ENCODE data around the gene CCK. TPM values are rescaled to one million over a fixed set of nuclear protein-coding genes. Genes with fewer than 3 reads are reported as not detected.

Gene CCK
- total RNA-seq, 1 donor from 2014 or later: not detected

DNA sequence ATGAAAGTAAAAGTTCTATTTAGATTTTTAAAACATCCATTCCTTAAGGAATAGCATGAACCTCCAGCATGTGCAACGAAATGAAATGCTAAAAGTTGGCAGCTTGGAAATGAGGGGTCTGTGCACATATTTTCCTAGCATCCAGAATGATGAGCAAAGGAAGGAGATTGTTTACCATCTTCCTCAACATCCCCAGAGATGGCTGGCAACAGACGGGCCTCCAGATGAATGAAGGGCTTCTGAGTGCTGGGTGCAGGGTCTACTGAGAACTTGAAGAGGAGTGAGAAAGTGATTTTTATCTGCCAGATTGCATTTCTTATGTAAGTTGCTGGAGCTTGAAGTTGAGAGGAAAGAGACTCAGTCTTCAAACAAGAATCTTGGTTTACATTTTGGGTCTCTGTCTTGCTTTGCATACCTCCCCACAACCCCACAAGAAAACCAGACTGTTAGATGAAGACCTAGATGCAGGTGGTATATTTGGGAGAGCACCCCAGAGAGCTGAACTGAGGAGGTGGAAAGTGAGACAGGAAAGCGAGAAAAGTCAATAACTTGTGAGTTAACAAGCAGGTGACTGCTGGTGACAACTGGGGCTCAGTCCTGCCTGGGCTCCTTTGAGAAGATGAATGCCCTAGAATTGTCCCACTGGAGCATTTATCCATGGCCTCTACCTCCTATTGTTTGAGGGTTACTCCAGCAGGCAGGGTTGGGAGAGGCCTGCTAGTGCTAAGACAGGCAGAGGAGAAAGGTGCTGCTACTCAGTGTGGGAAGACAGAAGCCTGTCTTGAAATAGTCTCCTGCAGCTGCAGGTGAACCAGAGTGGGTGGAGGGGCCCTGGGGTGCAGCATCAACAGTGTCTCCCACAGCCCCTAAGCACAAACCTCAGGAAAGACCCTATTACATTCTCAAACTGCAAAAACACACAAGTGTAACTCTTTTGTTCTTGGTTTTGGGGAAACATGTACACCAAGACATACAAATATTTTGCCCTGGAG is 10.5 kb upstream of the CCK start:
- H3K36me3 Mint-ChIP-seq (ENCODE audit: low read depth): no peaks in the 10 kb centered on the region
- DNase-seq (ENCODE audit: low spot score): no peak
- peaks cover 37% of the 10 kb centered on the region for H3K27me3 Mint-ChIP-seq (ENCODE audit: low read depth)
- H3K27ac Mint-ChIP-seq (ENCODE audit: unreplicated experiment): no peak overlapping the region
- TF ChIP-seq, protein P1, sequence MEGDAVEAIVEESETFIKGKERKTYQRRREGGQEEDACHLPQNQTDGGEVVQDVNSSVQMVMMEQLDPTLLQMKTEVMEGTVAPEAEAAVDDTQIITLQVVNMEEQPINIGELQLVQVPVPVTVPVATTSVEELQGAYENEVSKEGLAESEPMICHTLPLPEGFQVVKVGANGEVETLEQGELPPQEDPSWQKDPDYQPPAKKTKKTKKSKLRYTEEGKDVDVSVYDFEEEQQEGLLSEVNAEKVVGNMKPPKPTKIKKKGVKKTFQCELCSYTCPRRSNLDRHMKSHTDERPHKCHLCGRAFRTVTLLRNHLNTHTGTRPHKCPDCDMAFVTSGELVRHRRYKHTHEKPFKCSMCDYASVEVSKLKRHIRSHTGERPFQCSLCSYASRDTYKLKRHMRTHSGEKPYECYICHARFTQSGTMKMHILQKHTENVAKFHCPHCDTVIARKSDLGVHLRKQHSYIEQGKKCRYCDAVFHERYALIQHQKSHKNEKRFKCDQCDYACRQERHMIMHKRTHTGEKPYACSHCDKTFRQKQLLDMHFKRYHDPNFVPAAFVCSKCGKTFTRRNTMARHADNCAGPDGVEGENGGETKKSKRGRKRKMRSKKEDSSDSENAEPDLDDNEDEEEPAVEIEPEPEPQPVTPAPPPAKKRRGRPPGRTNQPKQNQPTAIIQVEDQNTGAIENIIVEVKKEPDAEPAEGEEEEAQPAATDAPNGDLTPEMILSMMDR (IDR thresholded peaks at IDR 0.05): no peak
- no peak overlapping the region for H3K4me3 Mint-ChIP-seq (ENCODE audit: unreplicated experiment)
- peaks cover 12% of the 10 kb centered on the region for H3K9me3 Mint-ChIP-seq (ENCODE audit: low read depth)
- H3K4me1 Mint-ChIP-seq (ENCODE audit: low read depth): no peaks in the 10 kb centered on the region

DNA sequence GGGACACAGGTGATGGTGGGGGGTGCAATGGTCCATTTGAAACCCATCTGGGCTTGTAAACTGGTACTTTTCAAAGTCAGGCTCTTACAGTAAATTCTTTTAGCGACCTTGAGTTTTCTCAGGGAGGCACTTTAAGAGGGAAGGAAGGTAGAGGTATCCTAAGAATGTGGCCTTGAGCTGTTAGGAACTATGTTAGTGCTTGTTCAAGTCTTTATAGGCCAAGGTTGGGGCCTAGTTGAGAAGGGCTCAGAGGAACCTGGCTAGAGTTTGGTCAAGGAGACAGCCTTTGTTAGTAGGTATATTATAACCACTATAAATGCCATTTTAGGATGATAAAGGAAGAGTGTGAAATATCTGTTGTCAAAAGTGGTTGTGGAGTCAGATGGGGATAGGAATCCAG is 9.2 kb upstream of the CCK start:
- no peak for DNase-seq (ENCODE audit: low spot score)
- TF ChIP-seq, protein P1 (IDR thresholded peaks at IDR 0.05): no peak
- Mint-ChIP-seq H3K36me3 (ENCODE audit: low read depth) (no peaks in the 10 kb centered on the region), H3K4me1 (ENCODE audit: low read depth) (no peaks in the 10 kb centered on the region), H3K4me3 (ENCODE audit: unreplicated experiment) (no peak overlapping the region), H3K9me3 (ENCODE audit: low read depth) (peaks cover 10% of the 10 kb centered on the region), H3K27me3 (ENCODE audit: low read depth) (peaks cover 47% of the 10 kb centered on the region), H3K27ac (ENCODE audit: unreplicated experiment) (no peak overlapping the region)

DNA sequence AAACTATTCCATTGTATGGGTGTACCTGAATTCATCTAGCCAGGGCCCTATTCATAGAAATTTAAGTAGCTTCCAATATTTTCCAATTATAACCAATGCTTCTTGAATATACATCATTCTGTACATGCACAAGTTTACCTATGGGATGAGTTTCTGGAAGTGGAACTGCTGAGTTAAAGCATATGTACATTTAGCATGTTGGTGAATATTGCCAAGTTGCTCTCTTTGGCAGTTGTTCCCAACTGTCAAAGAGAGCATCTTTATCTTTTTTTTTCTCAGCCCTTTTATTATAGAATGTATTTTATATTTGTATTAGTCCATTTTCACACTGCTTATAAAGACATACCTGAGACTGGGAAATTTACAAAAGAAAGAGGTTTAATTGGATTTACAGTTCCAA is 8.3 kb upstream of the CCK start:
- Mint-ChIP-seq H3K27me3 (ENCODE audit: low read depth) (peaks cover 54% of the 10 kb centered on the region), H3K4me1 (ENCODE audit: low read depth) (no peaks in the 10 kb centered on the region), H3K27ac (ENCODE audit: unreplicated experiment) (no peak overlapping the region), H3K9me3 (ENCODE audit: low read depth) (peaks cover 3% of the 10 kb centered on the region), H3K4me3 (ENCODE audit: unreplicated experiment) (no peak overlapping the region), H3K36me3 (ENCODE audit: low read depth) (no peaks in the 10 kb centered on the region)
- DNase-seq (ENCODE audit: low spot score): no peak
- TF ChIP-seq, protein P1 (IDR thresholded peaks at IDR 0.05): no peak

DNA sequence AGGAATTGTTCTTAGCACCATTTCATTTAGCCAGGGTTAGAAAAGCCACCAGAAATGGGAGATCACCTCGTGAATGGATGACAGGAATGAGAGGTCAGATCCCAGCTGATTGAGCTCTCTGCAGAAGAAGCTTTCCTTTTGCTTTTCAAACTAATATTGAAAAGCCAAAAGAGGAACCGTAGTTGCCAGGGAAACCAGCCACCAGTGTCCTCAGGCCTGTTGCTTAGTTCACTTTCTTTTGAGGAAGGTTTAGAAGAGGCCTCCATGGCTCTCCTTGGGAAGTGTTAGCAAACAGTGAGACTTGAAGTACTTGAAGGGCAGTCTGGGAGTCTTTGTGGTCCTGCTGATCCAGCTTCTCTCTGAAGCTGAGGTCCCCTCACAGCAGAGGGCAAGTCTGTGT is 7.4 kb upstream of the CCK start:
- H3K4me1 Mint-ChIP-seq (ENCODE audit: low read depth): no peaks in the 10 kb centered on the region
- H3K27me3 Mint-ChIP-seq (ENCODE audit: low read depth): peaks cover 63% of the 10 kb centered on the region
- H3K4me3 Mint-ChIP-seq (ENCODE audit: unreplicated experiment): no peak overlapping the region
- no peaks in the 10 kb centered on the region for H3K9me3 Mint-ChIP-seq (ENCODE audit: low read depth)
- DNase-seq (ENCODE audit: low spot score): no peak
- no peaks in the 10 kb centered on the region for H3K36me3 Mint-ChIP-seq (ENCODE audit: low read depth)
- H3K27ac Mint-ChIP-seq (ENCODE audit: unreplicated experiment): no peak overlapping the region
- TF ChIP-seq, protein P1 (IDR thresholded peaks at IDR 0.05): no peak

DNA sequence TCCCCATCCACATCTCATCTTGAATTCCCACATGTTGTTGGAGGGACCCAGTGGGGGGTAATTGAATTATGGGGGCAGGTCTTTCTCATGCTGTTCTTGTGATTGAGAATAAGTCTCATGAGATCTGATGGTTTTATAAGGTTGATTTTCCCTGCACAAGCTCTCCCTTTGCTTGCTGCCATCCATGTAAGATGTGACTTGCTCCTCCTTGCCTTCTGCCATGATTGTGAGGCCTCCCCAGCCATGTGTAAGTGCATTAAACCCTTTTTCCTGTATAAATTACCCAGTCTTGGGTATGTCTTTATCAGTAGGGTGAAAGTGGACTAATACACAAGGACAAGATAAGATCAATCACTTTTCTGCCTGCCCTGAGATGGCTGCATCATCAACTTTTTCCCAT is 5.8 kb upstream of the CCK start:
- Mint-ChIP-seq H3K4me3 (ENCODE audit: unreplicated experiment) (no peak overlapping the region), H3K27me3 (ENCODE audit: low read depth) (peaks cover 68% of the 10 kb centered on the region)
- TF ChIP-seq, protein P1 (IDR thresholded peaks at IDR 0.05): no peak

More for the DNA sequence above, 5.8 kb upstream of the CCK start:
- no peak for DNase-seq (ENCODE audit: low spot score)
- Mint-ChIP-seq H3K27ac (ENCODE audit: unreplicated experiment) (no peak overlapping the region), H3K36me3 (ENCODE audit: low read depth) (no peaks in the 10 kb centered on the region), H3K4me1 (ENCODE audit: low read depth) (no peaks in the 10 kb centered on the region), H3K9me3 (ENCODE audit: low read depth) (no peaks in the 10 kb centered on the region)
